NCI-H2227 (cell line): ENCODE data around the gene DNAJC5.
"Not testable (repeated sequence)": the region's sequence is repeated elsewhere in the genome, so short reads cannot be mapped to it uniquely, and the experiment has no call there.

Experiments
- DNase-seq: peaks from one replicate; lab custom pipeline; 2025; ENCODE audit not compliant: unreplicated experiment; lab: John Stamatoyannopoulos, UW

The DNAJC5 gene

GRCh38 chr20:63966172-63966943 lies 71.4 kb downstream of the DNAJC5 start:
- DNase-seq = no peak

GRCh38 chr20:63966944-63967322 lies 72.0 kb downstream of the DNAJC5 start:
- DNase-seq = no peak

GRCh38 chr20:63967330-63968135 lies 72.6 kb downstream of the DNAJC5 start:
- no peak for DNase-seq

GRCh38 chr20:63968136-63968927 lies 73.4 kb downstream of the DNAJC5 start:
- no peak for DNase-seq

GRCh38 chr20:63968928-63969760 lies 74.2 kb downstream of the DNAJC5 start:
- DNase-seq = peak; percentile 64

GRCh38 chr20:63969838-63970713 lies 75.2 kb downstream of the DNAJC5 start, which contains the start of gene ZNF512B:
Gene ZNF512B (minus strand): TSS chr20:63969930. CDS start chr20:63967950, 1,980 bp downstream.
- peak; percentile 87 for DNase-seq

- DNase-seq = no peak
These were observed 75.9 kb downstream of the DNAJC5 start for GRCh38 chr20:63970714-63971431.

GRCh38 chr20:63971960-63972311 lies 77.0 kb downstream of the DNAJC5 start:
- DNase-seq = not testable (repeated sequence)

- no peak for DNase-seq
These were observed 77.6 kb downstream of the DNAJC5 start for GRCh38 chr20:63972312-63973159.

GRCh38 chr20:63973160-63973479 lies 78.2 kb downstream of the DNAJC5 start:
- DNase-seq = no peak

GRCh38 chr20:63973636-63974401 lies 78.9 kb downstream of the DNAJC5 start:
- peak; percentile 93 for DNase-seq

GRCh38 chr20:63974402-63975200 lies 79.7 kb downstream of the DNAJC5 start:
- DNase-seq = no peak

- DNase-seq = not testable (repeated sequence)
These were observed 81.6 kb downstream of the DNAJC5 start for GRCh38 chr20:63976511-63976910.

GRCh38 chr20:63976980-63977738 lies 82.2 kb downstream of the DNAJC5 start:
- no peak for DNase-seq

- no peak for DNase-seq
These were observed 82.9 kb downstream of the DNAJC5 start for GRCh38 chr20:63977739-63978276.
